GM18951 (cell line): ENCODE results near the gene UGT2B10.
"Not testable (repeated sequence)": the region's sequence is repeated elsewhere in the genome, so short reads cannot be mapped to it uniquely, and the experiment has no call there.

Source experiments
- POLR2A ChIP-seq: IDR thresholded peaks from 4 replicates; pipeline ENCODE4 v1.6.1; 2011; ENCODE audit warnings: mild to moderate bottlenecking; ENCODE audit not compliant: insufficient read length, insufficient read depth; ENCODE audit errors: extremely low read depth
- in situ Hi-C: fragments of 300-500 bp; cut with MboI; formaldehyde crosslinking; loops from one replicate; pipeline ENCODE4 v1.12.0; 2022; ENCODE audit warnings: low sequenced_read_pairs, mixed read lengths, inconsistent platforms; ENCODE audit not compliant: unreplicated experiment

The UGT2B10 gene

GRCh38 chr4:68815617-68816409 is at the start of gene UGT2B10:
Gene UGT2B10 (plus strand): TSS chr4:68815994. CDS start chr4:68816020, 26 bp downstream.
- in situ Hi-C loops: not testable (repeated sequence)

GRCh38 chr4:68771836-68772235 is 44.0 kb upstream of the UGT2B10 start:
- in situ Hi-C loops: not testable (repeated sequence)

GRCh38 chr4:68773699-68774098 is 42.1 kb upstream of the UGT2B10 start:
- in situ Hi-C loops: no loop called here
- TF ChIP-seq POLR2A: no peak

GRCh38 chr4:68780232-68780631 is 35.6 kb upstream of the UGT2B10 start:
- TF ChIP-seq POLR2A: no peak
- in situ Hi-C loops: no loop called here

- in situ Hi-C loops: no loop called here
- no peak for TF ChIP-seq POLR2A
Observed at GRCh38 chr4:68797048-68797447, 18.7 kb upstream of the UGT2B10 start.

- in situ Hi-C loops: no loop called here
- no peak for TF ChIP-seq POLR2A
Observed at GRCh38 chr4:68797618-68798017, 18.2 kb upstream of the UGT2B10 start.

- in situ Hi-C loops: no loop called here
- TF ChIP-seq POLR2A: no peak
Observed at GRCh38 chr4:68803013-68803412, 12.8 kb upstream of the UGT2B10 start.

GRCh38 chr4:68808060-68808459 is 7.7 kb upstream of the UGT2B10 start:
- in situ Hi-C loops: no loop called here

GRCh38 chr4:68810919-68811318 is 4.9 kb upstream of the UGT2B10 start:
- in situ Hi-C loops: no loop called here
- no peak for TF ChIP-seq POLR2A

More at GRCh38 chr4:68808060-68808459, 7.7 kb upstream of the UGT2B10 start:
- no peak for TF ChIP-seq POLR2A

- in situ Hi-C loops: not testable (repeated sequence)
Observed at GRCh38 chr4:68816410-68817265, 844 bp downstream of the UGT2B10 start.

GRCh38 chr4:68817386-68817785 is 1.6 kb downstream of the UGT2B10 start:
- no peak for TF ChIP-seq POLR2A
- in situ Hi-C loops: no loop called here

GRCh38 chr4:68818030-68818462 is 2.3 kb downstream of the UGT2B10 start:
- in situ Hi-C loops: not testable (repeated sequence)

GRCh38 chr4:68831642-68832041 is 15.8 kb downstream of the UGT2B10 start:
- in situ Hi-C loops: no loop called here
- no peak for TF ChIP-seq POLR2A

GRCh38 chr4:68850293-68850692 is 34.5 kb downstream of the UGT2B10 start:
- in situ Hi-C loops: no loop called here
- no peak for TF ChIP-seq POLR2A
